ENCODE results near the gene FBXO34.

The FBXO34 gene

GRCh38 chr14:55303691-55304145, 32.5 kb downstream of the FBXO34 start:
- ATAC-seq (ENCODE audit: insufficient read depth, low read depth) (no peak), DNase-seq (no peak)
- Histone ChIP-seq H3K4me3 (ENCODE audit: low read depth in 1 of 2, low read length in 2 of 2) (no peak overlapping the region), H3K36me3 (ENCODE audit: insufficient read depth, low read length) (0 out of 2 replicates have a peak, but pooled peaks cover 4% of the 10 kb centered on the region), H3K27me3 (ENCODE audit: insufficient read depth, low read length, poor library complexity) (no peaks in the 10 kb centered on the region), H4K20me1 (ENCODE audit: insufficient read depth, low read length) (peaks cover 27% of the 10 kb centered on the region), H3K9me3 (ENCODE audit: insufficient read depth, low read length, severe bottlenecking) (peaks cover 6% of the 10 kb centered on the region), H3K79me2 (ENCODE audit: insufficient read depth, low read length) (peaks cover 87% of the 10 kb centered on the region), H2AFZ (ENCODE audit: low read depth, low read length) (no peak overlapping the region), H3K4me1 (ENCODE audit: insufficient read depth, low read length) (no peaks in the 10 kb centered on the region), H3K4me2 (ENCODE audit: insufficient read depth, low read length) (no peak overlapping the region), H3K9ac (ENCODE audit: low read depth, low read length) (no peak overlapping the region), H3K27ac (ENCODE audit: low read length) (no peak overlapping the region)
- TF ChIP-seq CTCF (IDR thresholded peaks at IDR 0.05; ENCODE audit: borderline replicate concordance, extremely low read depth, low read length, poor library complexity, severe bottlenecking) (no peak), EZH2 (IDR thresholded peaks at IDR 0.05; ENCODE audit: borderline replicate concordance, low read depth, low read length, severe bottlenecking) (no peak)

- peaks cover 27% of the 10 kb centered on the region for H3K9me3 ChIP-seq (ENCODE audit: insufficient read depth, low read length, severe bottlenecking)
- no peak overlapping the region for H3K27ac ChIP-seq (ENCODE audit: low read length)
- no peak overlapping the region for H3K4me3 ChIP-seq (ENCODE audit: low read depth in 1 of 2, low read length in 2 of 2)
- H3K9ac ChIP-seq (ENCODE audit: low read depth, low read length), result no peak overlapping the region
- DNase-seq (no peak), ATAC-seq (ENCODE audit: insufficient read depth, low read depth) (no peak)
- no peaks in the 10 kb centered on the region for H3K27me3 ChIP-seq (ENCODE audit: insufficient read depth, low read length, poor library complexity)
- TF ChIP-seq EZH2 (IDR thresholded peaks at IDR 0.05; ENCODE audit: borderline replicate concordance, low read depth, low read length, severe bottlenecking) (no peak), CTCF (IDR thresholded peaks at IDR 0.05; ENCODE audit: borderline replicate concordance, extremely low read depth, low read length, poor library complexity, severe bottlenecking) (no peak)
- no peak overlapping the region for H3K4me2 ChIP-seq (ENCODE audit: insufficient read depth, low read length)
- H3K4me1 ChIP-seq (ENCODE audit: insufficient read depth, low read length), result no peaks in the 10 kb centered on the region
- H4K20me1 ChIP-seq (ENCODE audit: insufficient read depth, low read length), result peaks cover 13% of the 10 kb centered on the region; the same call in 1 of the 2 replicates
- H2AFZ ChIP-seq (ENCODE audit: low read depth, low read length), result no peak overlapping the region
- H3K36me3 ChIP-seq (ENCODE audit: insufficient read depth, low read length), result peaks cover 21% of the 10 kb centered on the region
- peaks cover 86% of the 10 kb centered on the region for H3K79me2 ChIP-seq (ENCODE audit: insufficient read depth, low read length)
Observed at GRCh38 chr14:55306938-55307589, 35.8 kb downstream of the FBXO34 start.

- Histone ChIP-seq H4K20me1 (ENCODE audit: insufficient read depth, low read length) (peaks cover 5% of the 10 kb centered on the region; the same call in 1 of the 2 replicates), H3K4me1 (ENCODE audit: insufficient read depth, low read length) (no peaks in the 10 kb centered on the region), H3K4me3 (ENCODE audit: low read depth in 1 of 2, low read length in 2 of 2) (no peak overlapping the region), H3K36me3 (ENCODE audit: insufficient read depth, low read length) (peaks cover 35% of the 10 kb centered on the region), H3K4me2 (ENCODE audit: insufficient read depth, low read length) (no peak overlapping the region), H3K79me2 (ENCODE audit: insufficient read depth, low read length) (peaks cover 81% of the 10 kb centered on the region), H3K9ac (ENCODE audit: low read depth, low read length) (no peak overlapping the region), H2AFZ (ENCODE audit: low read depth, low read length) (no peak overlapping the region), H3K27ac (ENCODE audit: low read length) (no peak overlapping the region), H3K9me3 (ENCODE audit: insufficient read depth, low read length, severe bottlenecking) (peaks cover 43% of the 10 kb centered on the region), H3K27me3 (ENCODE audit: insufficient read depth, low read length, poor library complexity) (no peaks in the 10 kb centered on the region)
- no peak for ATAC-seq (ENCODE audit: insufficient read depth, low read depth)
- no peak for DNase-seq
- TF ChIP-seq EZH2 (IDR thresholded peaks at IDR 0.05; ENCODE audit: borderline replicate concordance, low read depth, low read length, severe bottlenecking) (no peak), CTCF (IDR thresholded peaks at IDR 0.05; ENCODE audit: borderline replicate concordance, extremely low read depth, low read length, poor library complexity, severe bottlenecking) (no peak)
Observed at GRCh38 chr14:55309154-55309553, 37.9 kb downstream of the FBXO34 start.
